ENCODE results near the gene ZCRB1. TPM values are rescaled to one million over a fixed set of nuclear protein-coding genes. Genes with fewer than 3 reads are reported as not detected.

The ZCRB1 gene, protein sequence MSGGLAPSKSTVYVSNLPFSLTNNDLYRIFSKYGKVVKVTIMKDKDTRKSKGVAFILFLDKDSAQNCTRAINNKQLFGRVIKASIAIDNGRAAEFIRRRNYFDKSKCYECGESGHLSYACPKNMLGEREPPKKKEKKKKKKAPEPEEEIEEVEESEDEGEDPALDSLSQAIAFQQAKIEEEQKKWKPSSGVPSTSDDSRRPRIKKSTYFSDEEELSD
- total RNA-seq (2022) (62.2 and 76.7 TPM in 2 replicates), Bru-seq, nascent RNA (percentile 79 among the genes with signal in this experiment), BruChase-seq, experiment 1, labeled RNA remaining after a 6-hour chase (percentile 88 among the genes with signal in this experiment), BruChase-seq, experiment 2, labeled RNA remaining after a 2-hour chase (percentile 76 among the genes with signal in this experiment)
- long read RNA-seq, transcript ZCRB1-201 (8 exons, 1,827 nt): major isoform, 85 of 95 reads
- long read RNA-seq, partial matches to known transcripts: 10 of 95 reads
- long read RNA-seq, other reads (novel, unspliced or antisense): 0 of 95 reads

DNA sequence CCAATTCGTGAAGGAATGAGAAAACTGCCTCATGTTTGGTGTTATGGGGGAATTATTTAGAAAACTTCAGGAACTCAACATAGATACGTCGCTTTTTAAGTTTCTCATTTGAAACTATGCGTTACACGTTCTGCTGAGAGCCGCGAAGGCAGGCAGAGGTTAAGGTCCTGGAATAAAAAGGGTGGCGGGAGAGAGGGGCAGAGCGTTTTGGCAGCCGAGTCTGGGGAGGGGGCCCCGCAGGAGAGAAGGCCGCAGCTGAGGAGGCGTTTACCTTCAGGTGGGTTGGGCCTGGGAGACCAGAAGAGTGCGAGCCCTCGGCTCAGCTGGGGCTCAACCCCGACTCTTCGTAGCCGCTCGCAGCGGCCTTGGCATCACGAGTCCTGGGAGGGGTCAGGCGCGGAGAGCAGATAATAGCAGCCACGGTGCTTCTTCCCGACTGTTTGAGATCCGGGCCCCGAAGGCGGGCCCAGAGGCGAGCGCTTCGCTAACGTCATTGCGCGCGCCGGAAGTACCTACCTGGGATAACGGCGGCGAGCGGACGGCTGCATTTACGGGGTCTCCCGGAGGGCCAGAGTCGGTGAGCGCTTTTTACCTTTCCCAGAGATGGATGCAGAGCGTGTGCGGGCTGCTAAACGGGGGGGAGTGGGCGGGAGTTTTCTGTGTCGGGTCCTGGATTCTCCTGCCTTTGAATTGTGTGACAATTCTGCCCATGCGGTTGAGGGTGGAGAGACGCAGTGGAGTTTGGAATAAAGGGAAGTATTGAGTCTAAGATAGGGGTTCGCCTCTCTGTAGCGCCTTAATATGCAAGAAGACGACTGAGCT, at the start of gene ZCRB1, which contains the start of gene PPHLN1:
TSS of gene ZCRB1 (minus strand) at position 442 of the 822 bp plus-strand sequence. CDS start 1,992 bp downstream, outside the sequence.
TSS of gene PPHLN1 (plus strand) at position 515 of the 822 bp plus-strand sequence. CDS start 9,736 bp downstream, outside the sequence.
- Mint-ChIP-seq H3K9me3 (ENCODE audit: unreplicated experiment) (no peaks in the 10 kb centered on the region), H3K4me1 (ENCODE audit: insufficient read depth, unreplicated experiment) (peaks cover 23% of the 10 kb centered on the region), H3K27ac (ENCODE audit: low read depth, unreplicated experiment) (peak within 1 kb of the TSS; percentile 99), H3K4me3 (ENCODE audit: unreplicated experiment) (peak within 1 kb of the TSS; percentile 100), H3K36me3 (ENCODE audit: insufficient read depth, unreplicated experiment) (peaks cover 12% of the 10 kb centered on the region), H3K27me3 (ENCODE audit: insufficient read depth, unreplicated experiment) (no peaks in the 10 kb centered on the region)
- ChIA-PET POLR2A (interaction anchor here (0.6 to 3.5 kb wide), 24 partner anchors 11 to 1481 kb away, joined by 3 to 18 read pairs (median 5); partner anchors contain the start of genes GXYLT1 and YAF2), CTCF (interaction anchor here (0.6 to 1.7 kb wide), 10 partner anchors 9 to 959 kb away, joined by 3 to 4 read pairs (median 3); no protein-coding TSS in a partner anchor)
- TF ChIP-seq, protein P1, sequence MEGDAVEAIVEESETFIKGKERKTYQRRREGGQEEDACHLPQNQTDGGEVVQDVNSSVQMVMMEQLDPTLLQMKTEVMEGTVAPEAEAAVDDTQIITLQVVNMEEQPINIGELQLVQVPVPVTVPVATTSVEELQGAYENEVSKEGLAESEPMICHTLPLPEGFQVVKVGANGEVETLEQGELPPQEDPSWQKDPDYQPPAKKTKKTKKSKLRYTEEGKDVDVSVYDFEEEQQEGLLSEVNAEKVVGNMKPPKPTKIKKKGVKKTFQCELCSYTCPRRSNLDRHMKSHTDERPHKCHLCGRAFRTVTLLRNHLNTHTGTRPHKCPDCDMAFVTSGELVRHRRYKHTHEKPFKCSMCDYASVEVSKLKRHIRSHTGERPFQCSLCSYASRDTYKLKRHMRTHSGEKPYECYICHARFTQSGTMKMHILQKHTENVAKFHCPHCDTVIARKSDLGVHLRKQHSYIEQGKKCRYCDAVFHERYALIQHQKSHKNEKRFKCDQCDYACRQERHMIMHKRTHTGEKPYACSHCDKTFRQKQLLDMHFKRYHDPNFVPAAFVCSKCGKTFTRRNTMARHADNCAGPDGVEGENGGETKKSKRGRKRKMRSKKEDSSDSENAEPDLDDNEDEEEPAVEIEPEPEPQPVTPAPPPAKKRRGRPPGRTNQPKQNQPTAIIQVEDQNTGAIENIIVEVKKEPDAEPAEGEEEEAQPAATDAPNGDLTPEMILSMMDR (IDR thresholded peaks at IDR 0.05; ENCODE audit: unreplicated experiment): no peak
- intact Hi-C loops (cut with micrococcal nuclease): no loop called here
- BruUV-seq (replicated peaks): TSS peak; percentile 68
- DNase-seq (ENCODE audit: unreplicated experiment): peak; percentile 84

DNA sequence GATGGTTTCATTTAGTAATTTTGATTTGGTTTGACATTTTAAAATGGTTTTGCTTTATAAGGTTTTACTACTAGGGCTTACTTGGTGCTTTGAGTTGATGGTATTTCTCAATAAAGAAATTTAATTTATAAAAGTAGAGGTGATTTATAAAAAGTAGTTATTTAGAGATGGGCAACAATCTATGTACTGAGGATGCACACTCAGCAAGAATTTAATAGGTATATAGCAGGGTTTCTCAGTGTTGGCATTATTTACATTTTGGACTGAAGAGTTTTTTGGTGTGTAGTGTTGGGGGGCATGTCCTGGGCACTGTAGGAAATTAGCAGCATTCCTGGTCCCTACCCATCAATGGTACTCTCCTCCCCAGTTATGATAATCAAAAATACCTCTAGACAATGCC, 47.8 kb upstream of the ZCRB1 start:
- CTCF ChIA-PET: interaction anchor here (0.5 to 2.8 kb wide), 8 partner anchors 9 to 974 kb away, joined by 3 to 34 read pairs (median 14); no protein-coding TSS in a partner anchor
- Mint-ChIP-seq H3K27me3 (ENCODE audit: insufficient read depth, unreplicated experiment) (no peaks in the 10 kb centered on the region), H3K27ac (ENCODE audit: low read depth, unreplicated experiment) (no peak overlapping the region), H3K4me1 (ENCODE audit: insufficient read depth, unreplicated experiment) (peaks cover 7% of the 10 kb centered on the region), H3K9me3 (ENCODE audit: unreplicated experiment) (no peaks in the 10 kb centered on the region), H3K4me3 (ENCODE audit: unreplicated experiment) (no peak overlapping the region), H3K36me3 (ENCODE audit: insufficient read depth, unreplicated experiment) (peaks cover 45% of the 10 kb centered on the region)
- TF ChIP-seq, protein P1 (IDR thresholded peaks at IDR 0.05; ENCODE audit: unreplicated experiment): no peak
- POLR2A ChIA-PET: interaction anchor here (0.6 to 1.2 kb wide), 2 partner anchors 10 to 179 kb away, joined by 3 to 4 read pairs; no protein-coding TSS in a partner anchor
- intact Hi-C loops (cut with micrococcal nuclease): loop anchor here (2.0 kb wide), 2 partner anchors 137 to 195 kb away; no protein-coding TSS in a partner anchor
- no TSS peak for BruUV-seq (replicated peaks)
- DNase-seq (ENCODE audit: unreplicated experiment): no peak

DNA sequence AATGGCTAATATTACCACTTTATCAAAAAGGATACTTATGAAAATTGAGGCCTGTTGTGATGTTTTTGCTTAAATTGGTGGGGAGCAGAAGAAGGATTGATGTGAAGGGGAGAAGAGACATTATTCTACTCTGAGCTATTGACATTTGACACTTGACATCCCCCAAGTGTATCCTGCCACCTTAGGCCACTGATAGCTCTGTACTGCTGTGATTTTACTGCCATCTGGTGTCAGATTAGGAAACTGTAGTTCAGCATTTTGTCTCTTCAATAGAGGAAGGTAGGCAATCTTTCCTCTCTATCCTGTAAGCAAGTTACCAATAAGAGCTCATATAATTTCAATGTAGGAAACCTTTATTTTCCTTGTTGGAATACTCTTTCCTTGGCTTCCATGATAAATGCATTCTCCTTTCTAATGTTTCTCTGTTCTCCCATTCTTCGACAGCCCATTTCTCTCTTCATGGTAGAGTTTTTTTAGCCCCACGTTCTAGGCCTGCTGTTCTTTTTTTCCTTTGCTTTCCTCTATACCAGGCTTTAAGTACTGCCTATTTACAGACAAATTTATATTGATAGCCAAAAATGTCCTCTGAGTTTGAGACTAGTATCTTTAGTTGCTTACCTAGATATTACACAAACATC, 46.4 kb upstream of the ZCRB1 start:
- TF ChIP-seq, protein P1 (IDR thresholded peaks at IDR 0.05; ENCODE audit: unreplicated experiment): peak; percentile 75
- ChIA-PET CTCF (interaction anchor here (0.5 to 2.9 kb wide), 64 partner anchors 9 to 1810 kb away, joined by 3 to 36 read pairs (median 4); partner anchors contain the start of gene GXYLT1), POLR2A (interaction anchor here (0.8 to 1.6 kb wide), 5 partner anchors 12 to 241 kb away, joined by 3 to 5 read pairs (median 3); no protein-coding TSS in a partner anchor)
- H3K4me3 Mint-ChIP-seq (ENCODE audit: unreplicated experiment): no peak overlapping the region
- peak; percentile 65 for DNase-seq (ENCODE audit: unreplicated experiment)
- intact Hi-C loops (cut with micrococcal nuclease): loop anchor here (1.0 to 2.0 kb wide), 3 partner anchors 135 to 243 kb away; no protein-coding TSS in a partner anchor
- BruUV-seq (replicated peaks): no TSS peak
- H3K27me3 Mint-ChIP-seq (ENCODE audit: insufficient read depth, unreplicated experiment): no peaks in the 10 kb centered on the region
- H3K36me3 Mint-ChIP-seq (ENCODE audit: insufficient read depth, unreplicated experiment): peaks cover 38% of the 10 kb centered on the region
- peaks cover 7% of the 10 kb centered on the region for H3K4me1 Mint-ChIP-seq (ENCODE audit: insufficient read depth, unreplicated experiment)
- no peak overlapping the region for H3K27ac Mint-ChIP-seq (ENCODE audit: low read depth, unreplicated experiment)
- no peaks in the 10 kb centered on the region for H3K9me3 Mint-ChIP-seq (ENCODE audit: unreplicated experiment)
